Esophagus squamous epithelium (tissue), 5 donors: Measurements from ENCODE around the gene HMCN1. TPM values are rescaled to one million over a fixed set of nuclear protein-coding genes. Genes with fewer than 3 reads are reported as not detected.

Experiments used
- DNase-seq: peaks from one replicate; lab custom pipeline; 2025; lab: John Stamatoyannopoulos, UW
- H3K27ac ChIP-seq, 4 donors: fragments of 200-600 bp; sonication (generic); one replicate each; pipeline ENCODE4 v1.5.1; 2016 to 2019; ENCODE audit warnings: mild to moderate bottlenecking in 1 of 4
- H3K27me3 ChIP-seq, 4 donors: fragments of 200-600 bp; sonication (generic); 1 replicate in 3 of 4; 2 replicates in 1 of 4; pipeline versions ENCODE4 v1.5.1 to v1.6.0; 2017 to 2021; ENCODE audit warnings: antibody characterized with exemption in 1 of 4
- H3K36me3 ChIP-seq, 3 donors: fragments of 200-600 bp; sonication (generic); one replicate each; pipeline ENCODE4 v1.5.1; 2016 to 2019
- H3K4me1 ChIP-seq, 3 donors: fragments of 200-600 bp; sonication (generic); one replicate each; pipeline ENCODE4 v1.5.1; 2017 to 2019
- H3K4me3 ChIP-seq, 4 donors: fragments of 200-600 bp; sonication (generic); 1 replicate in 3 of 4; 2 replicates in 1 of 4; pipeline ENCODE4 v1.5.1; 2016 to 2019; ENCODE audit warnings: mild to moderate bottlenecking in 2 of 4, moderate library complexity in 1 of 4
- H3K9me3 ChIP-seq, 3 donors: fragments of 200-600 bp; sonication (generic); one replicate each; pipeline ENCODE4 v1.5.1; 2016 to 2019
- POLR2A ChIP-seq, 4 donors: fragments of 450-650 bp; IDR thresholded peaks; one replicate each; pipeline ENCODE4 v1.6.1; 2017; ENCODE audit warnings: antibody characterized with exemption in 4 of 4, mild to moderate bottlenecking in 4 of 4, moderate library complexity in 3 of 4
- WGBS, 2 donors: methylation state at CpG; one replicate each; pipeline ENCODE4 v1.1.5; 2018; 5-methylcytosine and 5-hydroxymethylcytosine counted together
- intact Hi-C: fragments of 100-400 bp; cut with DNase I; formaldehyde crosslinking; loops from one replicate; pipeline ENCODE4 v1.15.0; 2022
- total RNA-seq, 4 donors: library from RNA; depleted of rRNA; stranded (reverse); fragments of >200 nt; gene quantifications; one replicate each; pipeline ENCODE4 v1.1.0, GENCODE V29; 2016
- TF ChIP-seq, protein P1 (sequence below), 6 experiments: fragments of 450-650 bp in 4 of 6; fragments of 200-600 bp in 2 of 6; sonication (generic) in 2 of 6; IDR thresholded peaks; one replicate each; pipeline ENCODE4 v1.5.1; 2016 to 2019; ENCODE audit warnings: antibody characterized with exemption in 6 of 6, mild to moderate bottlenecking in 4 of 6, moderate library complexity in 4 of 6
- donor health status: DM: yes; HTN: yes; CAD: no.

The HMCN1 gene
- total RNA-seq, 4 donors from 2014 or later, result 0.49 to 6.7 (median 3.3) TPM

DNA sequence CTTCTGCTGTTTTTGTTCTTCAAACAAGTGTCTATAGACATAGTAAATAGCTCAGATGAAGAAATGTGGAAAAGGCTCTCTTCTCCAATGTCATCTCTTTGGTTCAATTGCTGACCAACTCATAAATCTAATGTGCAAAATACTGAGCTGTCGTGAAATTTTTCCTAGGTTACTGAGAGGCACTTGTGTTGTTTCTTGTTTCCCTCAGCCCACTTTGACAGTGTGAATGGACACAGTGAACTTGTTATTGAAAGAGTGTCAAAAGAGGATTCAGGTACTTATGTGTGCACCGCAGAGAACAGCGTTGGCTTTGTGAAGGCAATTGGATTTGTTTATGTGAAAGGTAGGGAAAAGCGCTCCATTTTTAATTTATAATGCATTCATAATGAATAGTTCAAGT, 395.6 kb downstream of the HMCN1 start:
- Histone ChIP-seq H3K27ac (no peak overlapping the region), H3K9me3 (no peaks in the 10 kb centered on the region), H3K4me1 (no peaks in the 10 kb centered on the region), H3K4me3 (no peak overlapping the region), H3K36me3 (no peaks in the 10 kb centered on the region), H3K27me3 (no peaks in the 10 kb centered on the region)
- TF ChIP-seq, protein P1, sequence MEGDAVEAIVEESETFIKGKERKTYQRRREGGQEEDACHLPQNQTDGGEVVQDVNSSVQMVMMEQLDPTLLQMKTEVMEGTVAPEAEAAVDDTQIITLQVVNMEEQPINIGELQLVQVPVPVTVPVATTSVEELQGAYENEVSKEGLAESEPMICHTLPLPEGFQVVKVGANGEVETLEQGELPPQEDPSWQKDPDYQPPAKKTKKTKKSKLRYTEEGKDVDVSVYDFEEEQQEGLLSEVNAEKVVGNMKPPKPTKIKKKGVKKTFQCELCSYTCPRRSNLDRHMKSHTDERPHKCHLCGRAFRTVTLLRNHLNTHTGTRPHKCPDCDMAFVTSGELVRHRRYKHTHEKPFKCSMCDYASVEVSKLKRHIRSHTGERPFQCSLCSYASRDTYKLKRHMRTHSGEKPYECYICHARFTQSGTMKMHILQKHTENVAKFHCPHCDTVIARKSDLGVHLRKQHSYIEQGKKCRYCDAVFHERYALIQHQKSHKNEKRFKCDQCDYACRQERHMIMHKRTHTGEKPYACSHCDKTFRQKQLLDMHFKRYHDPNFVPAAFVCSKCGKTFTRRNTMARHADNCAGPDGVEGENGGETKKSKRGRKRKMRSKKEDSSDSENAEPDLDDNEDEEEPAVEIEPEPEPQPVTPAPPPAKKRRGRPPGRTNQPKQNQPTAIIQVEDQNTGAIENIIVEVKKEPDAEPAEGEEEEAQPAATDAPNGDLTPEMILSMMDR (IDR thresholded peaks at IDR 0.05), result no peak
- no peak for TF ChIP-seq POLR2A (IDR thresholded peaks at IDR 0.05)
- WGBS, 2 donors, result 76 to 85% methylated on average over 4 of the region's 4 CpGs
- no peak for DNase-seq
- intact Hi-C loops, result no loop called here

GRCh38 chr1:186139115-186139514, 404.9 kb downstream of the HMCN1 start:
- DNase-seq, result no peak
- no peaks in the 10 kb centered on the region for H3K27me3 ChIP-seq
- no peaks in the 10 kb centered on the region for H3K4me1 ChIP-seq
- H3K36me3 ChIP-seq, result no peaks in the 10 kb centered on the region
- H3K27ac ChIP-seq, result peak overlapping the region in 1 of 4 donors; percentile 66
- H3K4me3 ChIP-seq, result no peak overlapping the region
- H3K9me3 ChIP-seq, result no peaks in the 10 kb centered on the region
- TF ChIP-seq POLR2A (IDR thresholded peaks at IDR 0.05), result no peak
- TF ChIP-seq, protein P1 (IDR thresholded peaks at IDR 0.05), result no peak
- intact Hi-C loops, result no loop called here
- 54 to 60% methylated on average over 4 of the region's 4 CpGs for WGBS, 2 donors

DNA sequence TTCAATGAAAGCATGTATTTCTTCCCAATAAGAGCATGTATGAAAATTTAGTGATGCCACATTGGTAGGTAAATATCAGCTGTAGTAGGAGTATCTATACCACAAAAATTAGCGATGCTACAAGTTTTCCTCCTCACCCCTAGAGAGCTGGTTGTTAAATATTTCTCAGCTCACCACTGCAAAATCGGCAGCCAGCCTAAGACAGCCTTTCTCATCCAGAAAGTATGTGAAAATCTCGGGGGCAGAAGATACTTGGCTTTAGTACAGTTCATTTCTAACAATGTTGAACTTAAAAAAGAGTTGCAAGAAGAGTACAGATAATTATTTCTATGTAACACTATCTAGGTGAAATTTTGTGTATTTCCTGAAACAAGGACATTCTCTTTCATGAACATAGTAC, 405.5 kb downstream of the HMCN1 start:
- H3K27me3 ChIP-seq, result no peaks in the 10 kb centered on the region
- intact Hi-C loops, result loop anchor here (10.0 kb wide), 1 partner anchor 65 kb away; no protein-coding TSS in a partner anchor
- H3K9me3 ChIP-seq, result no peaks in the 10 kb centered on the region
- no peaks in the 10 kb centered on the region for H3K36me3 ChIP-seq
- H3K27ac ChIP-seq, result peak overlapping the region in 2 of 4 donors; percentile 34 to 66
- no peaks in the 10 kb centered on the region for H3K4me1 ChIP-seq
- WGBS, 2 donors, result 60 to 68% methylated on average over 3 of the region's 3 CpGs
- no peak overlapping the region for H3K4me3 ChIP-seq
- TF ChIP-seq POLR2A (IDR thresholded peaks at IDR 0.05), result no peak
- TF ChIP-seq, protein P1 (IDR thresholded peaks at IDR 0.05), result no peak
- no peak for DNase-seq

- Histone ChIP-seq H3K4me1 (no peaks in the 10 kb centered on the region), H3K27me3 (no peaks in the 10 kb centered on the region), H3K36me3 (peaks cover 0 to 7% (median 0%) of the 10 kb centered on the region in 3 donors), H3K27ac (no peak overlapping the region), H3K4me3 (no peak overlapping the region), H3K9me3 (no peaks in the 10 kb centered on the region)
- DNase-seq, result no peak
- WGBS, 2 donors, result 90 to 92% methylated on average over 1 of the region's 1 CpG
- no peak for TF ChIP-seq POLR2A (IDR thresholded peaks at IDR 0.05)
- TF ChIP-seq, protein P1 (IDR thresholded peaks at IDR 0.05), result no peak
- intact Hi-C loops, result loop anchor here (10.0 kb wide), 1 partner anchor 63 kb away; no protein-coding TSS in a partner anchor
Measured at GRCh38 chr1:186142159-186142558, 408.0 kb downstream of the HMCN1 start.

GRCh38 chr1:186142916-186143315, 408.7 kb downstream of the HMCN1 start:
- TF ChIP-seq POLR2A (IDR thresholded peaks at IDR 0.05), result no peak
- TF ChIP-seq, protein P1 (IDR thresholded peaks at IDR 0.05), result no peak
- intact Hi-C loops, result loop anchor here (10.0 kb wide), 1 partner anchor 62 kb away; no protein-coding TSS in a partner anchor
- Histone ChIP-seq H3K27ac (peak overlapping the region in 1 of 4 donors; percentile 19), H3K27me3 (no peaks in the 10 kb centered on the region), H3K4me1 (no peaks in the 10 kb centered on the region), H3K9me3 (no peaks in the 10 kb centered on the region), H3K4me3 (no peak overlapping the region), H3K36me3 (peaks cover 0 to 7% (median 0%) of the 10 kb centered on the region in 3 donors)
- DNase-seq, result no peak
